ENCODE measurements around the gene DYSF. TPM values are rescaled to one million over a fixed set of nuclear protein-coding genes. Genes with fewer than 3 reads are reported as not detected.

DYSF gene
- total and polyA plus RNA-seq, 2 donors (not counting 1 experiment from before 2014, with no cell fraction given), result 0.17 to 0.43 TPM

DNA sequence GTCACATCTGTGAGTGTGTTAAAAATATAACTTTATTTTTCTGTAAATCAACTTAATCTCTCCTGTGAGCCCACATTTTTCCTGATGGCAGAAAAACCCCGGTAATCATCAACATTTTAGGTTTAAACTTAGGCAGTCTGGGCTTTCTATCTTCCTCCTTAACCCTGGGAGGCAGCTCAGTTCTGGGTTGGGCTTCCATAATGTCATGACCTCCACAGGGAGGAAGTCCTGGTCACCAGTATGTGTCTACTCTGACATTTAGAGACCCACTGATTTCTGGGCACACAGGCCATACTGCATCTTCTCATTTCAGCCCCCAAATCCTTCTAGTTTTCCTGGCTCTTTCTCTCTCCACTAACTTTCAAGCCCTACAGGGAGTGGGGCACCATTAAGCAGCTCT is 181.2 kb downstream of the DYSF start:
- TF ChIP-seq EZH2 (IDR thresholded peaks at IDR 0.05; ENCODE audit: borderline replicate concordance, insufficient read depth, low read depth, low read length, poor library complexity, severe bottlenecking), result no peak
- TF ChIP-seq, protein P1, sequence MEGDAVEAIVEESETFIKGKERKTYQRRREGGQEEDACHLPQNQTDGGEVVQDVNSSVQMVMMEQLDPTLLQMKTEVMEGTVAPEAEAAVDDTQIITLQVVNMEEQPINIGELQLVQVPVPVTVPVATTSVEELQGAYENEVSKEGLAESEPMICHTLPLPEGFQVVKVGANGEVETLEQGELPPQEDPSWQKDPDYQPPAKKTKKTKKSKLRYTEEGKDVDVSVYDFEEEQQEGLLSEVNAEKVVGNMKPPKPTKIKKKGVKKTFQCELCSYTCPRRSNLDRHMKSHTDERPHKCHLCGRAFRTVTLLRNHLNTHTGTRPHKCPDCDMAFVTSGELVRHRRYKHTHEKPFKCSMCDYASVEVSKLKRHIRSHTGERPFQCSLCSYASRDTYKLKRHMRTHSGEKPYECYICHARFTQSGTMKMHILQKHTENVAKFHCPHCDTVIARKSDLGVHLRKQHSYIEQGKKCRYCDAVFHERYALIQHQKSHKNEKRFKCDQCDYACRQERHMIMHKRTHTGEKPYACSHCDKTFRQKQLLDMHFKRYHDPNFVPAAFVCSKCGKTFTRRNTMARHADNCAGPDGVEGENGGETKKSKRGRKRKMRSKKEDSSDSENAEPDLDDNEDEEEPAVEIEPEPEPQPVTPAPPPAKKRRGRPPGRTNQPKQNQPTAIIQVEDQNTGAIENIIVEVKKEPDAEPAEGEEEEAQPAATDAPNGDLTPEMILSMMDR (IDR thresholded peaks at IDR 0.05), result no peak
- Mint-ChIP-seq H3K27me3 (peaks cover 10% of the 10 kb centered on the region), H3K4me1 (no peaks in the 10 kb centered on the region), H3K9me3 (ENCODE audit: insufficient read depth) (no peaks in the 10 kb centered on the region), H3K4me3 (no peak overlapping the region), H3K27ac (no peak overlapping the region)
- Histone ChIP-seq H3K79me2 (ENCODE audit: control insufficient read depth, insufficient read depth, low read length) (no peaks in the 10 kb centered on the region), H3K27me3 (replicated peaks in 1 of 4; ENCODE audit: control extremely low read depth in 1 of 4, control insufficient read depth in 3 of 4, insufficient read depth in 4 of 4, low read length in 3 of 4) (peaks cover 0 to 8% (median 1%) of the 10 kb centered on the region in 4 experiments), H3K4me1 (ENCODE audit: control insufficient read depth in 2 of 2, insufficient read depth in 2 of 2, low read length in 2 of 2) (no peaks in the 10 kb centered on the region), H4K20me1 (ENCODE audit: control insufficient read depth, insufficient read depth, low read length, poor library complexity, severe bottlenecking) (no peaks in the 10 kb centered on the region), H3K4me2 (replicated peaks; ENCODE audit: low read depth, low read length, poor library complexity, severe bottlenecking) (no peak overlapping the region), H3K27ac (ENCODE audit: low read length in 2 of 2) (no peak overlapping the region), H3K36me3 (replicated peaks in 1 of 2; ENCODE audit: control extremely low read depth in 1 of 2, control insufficient read depth in 1 of 2, extremely low read depth in 1 of 2, insufficient read depth in 2 of 2, low read length in 1 of 2) (no peaks in the 10 kb centered on the region), H3K9me3 (ENCODE audit: control extremely low read depth in 1 of 3, control insufficient read depth in 2 of 3, insufficient read depth in 1 of 3, low read length in 2 of 3) (no peaks in the 10 kb centered on the region), H3K4me3 (ENCODE audit: control extremely low read depth in 1 of 5, extremely low read depth in 1 of 5, insufficient read depth in 1 of 5, low read depth in 2 of 5, low read length in 4 of 5) (no peak overlapping the region), H3K9ac (ENCODE audit: low read length) (no peak overlapping the region), H2AFZ (ENCODE audit: insufficient read depth, low read depth, low read length, poor library complexity, severe bottlenecking) (no peak overlapping the region)
- ChIA-PET CTCF (no interaction called here), POLR2A (no interaction called here)
- intact Hi-C loops (cut with micrococcal nuclease), result no loop called here
- ATAC-seq (ENCODE audit: low read depth), result no peak
- no peak for DNase-seq
- no CpG with 5 or more reads among the region's 1 CpG for WGBS (ENCODE audit: insufficient coverage)

- ChIA-PET POLR2A (no interaction called here), CTCF (no interaction called here)
- Histone ChIP-seq H3K79me2 (ENCODE audit: control insufficient read depth, insufficient read depth, low read length) (no peaks in the 10 kb centered on the region), H3K36me3 (replicated peaks in 1 of 2; ENCODE audit: control extremely low read depth in 1 of 2, control insufficient read depth in 1 of 2, extremely low read depth in 1 of 2, insufficient read depth in 2 of 2, low read length in 1 of 2) (no peaks in the 10 kb centered on the region), H3K4me2 (replicated peaks; ENCODE audit: low read depth, low read length, poor library complexity, severe bottlenecking) (no peak overlapping the region), H3K9me3 (ENCODE audit: control extremely low read depth in 1 of 3, control insufficient read depth in 2 of 3, insufficient read depth in 1 of 3, low read length in 2 of 3) (no peaks in the 10 kb centered on the region), H4K20me1 (ENCODE audit: control insufficient read depth, insufficient read depth, low read length, poor library complexity, severe bottlenecking) (no peaks in the 10 kb centered on the region), H3K27ac (ENCODE audit: low read length in 2 of 2) (no peak overlapping the region), H3K27me3 (replicated peaks in 1 of 4; ENCODE audit: control extremely low read depth in 1 of 4, control insufficient read depth in 3 of 4, insufficient read depth in 4 of 4, low read length in 3 of 4) (peaks cover 0 to 8% (median 0%) of the 10 kb centered on the region in 4 experiments), H3K4me3 (ENCODE audit: control extremely low read depth in 1 of 5, extremely low read depth in 1 of 5, insufficient read depth in 1 of 5, low read depth in 2 of 5, low read length in 4 of 5) (no peak overlapping the region), H3K9ac (ENCODE audit: low read length) (no peak overlapping the region), H3K4me1 (ENCODE audit: control insufficient read depth in 2 of 2, insufficient read depth in 2 of 2, low read length in 2 of 2) (no peaks in the 10 kb centered on the region), H2AFZ (ENCODE audit: insufficient read depth, low read depth, low read length, poor library complexity, severe bottlenecking) (no peak overlapping the region)
- H3K4me3 Mint-ChIP-seq, result no peak overlapping the region
- no peak overlapping the region for H3K27ac Mint-ChIP-seq
- TF ChIP-seq, protein P1 (IDR thresholded peaks at IDR 0.05), result no peak
- no peak for TF ChIP-seq EZH2 (IDR thresholded peaks at IDR 0.05; ENCODE audit: borderline replicate concordance, insufficient read depth, low read depth, low read length, poor library complexity, severe bottlenecking)
- no peak for ATAC-seq (ENCODE audit: low read depth)
- H3K27me3 Mint-ChIP-seq, result peaks cover 10% of the 10 kb centered on the region
- no peak for DNase-seq
- H3K9me3 Mint-ChIP-seq (ENCODE audit: insufficient read depth), result no peaks in the 10 kb centered on the region
- WGBS (ENCODE audit: insufficient coverage), result 82% methylated on average over 4 of the region's 5 CpGs
- H3K4me1 Mint-ChIP-seq, result no peaks in the 10 kb centered on the region
- intact Hi-C loops (cut with micrococcal nuclease), result no loop called here
Measured at GRCh38 chr2:71635798-71636197, 182.4 kb downstream of the DYSF start.

All from B cell (primary cell).